NCI-H1092 treated with DMSO at 0.1 percent for 48 hours (cell line): Measurements from ENCODE around the gene DAB2.

Experiments used
- DNase-seq: peaks from one replicate; lab custom pipeline; 2025; lab: John Stamatoyannopoulos, UW

DAB2 gene

GRCh38 chr5:39447968-39448367 lies 23.2 kb upstream of the DAB2 start:
- no peak for DNase-seq

GRCh38 chr5:39447059-39447458 lies 22.3 kb upstream of the DAB2 start:
- DNase-seq = no peak

- no peak for DNase-seq
Observed at GRCh38 chr5:39446231-39446630, 21.5 kb upstream of the DAB2 start.

- no peak for DNase-seq
Observed at GRCh38 chr5:39443911-39444310, 19.1 kb upstream of the DAB2 start.

- DNase-seq = no peak
Observed at GRCh38 chr5:39442991-39443390, 18.2 kb upstream of the DAB2 start.

GRCh38 chr5:39441838-39442237 lies 17.1 kb upstream of the DAB2 start:
- DNase-seq = no peak

- DNase-seq = no peak
Observed at GRCh38 chr5:39440958-39441624, 16.3 kb upstream of the DAB2 start.

- no peak for DNase-seq
Observed at GRCh38 chr5:39440192-39440957, 15.6 kb upstream of the DAB2 start.

- DNase-seq = no peak
Observed at GRCh38 chr5:39439582-39440162, 14.9 kb upstream of the DAB2 start.

GRCh38 chr5:39437467-39437866 lies 12.7 kb upstream of the DAB2 start:
- no peak for DNase-seq

- no peak for DNase-seq
Observed at GRCh38 chr5:39433848-39434247, 9.1 kb upstream of the DAB2 start.

- no peak for DNase-seq
Observed at GRCh38 chr5:39432696-39433530, 8.1 kb upstream of the DAB2 start.

- DNase-seq = no peak
Observed at GRCh38 chr5:39430461-39430860, 5.7 kb upstream of the DAB2 start.

- DNase-seq = no peak
Observed at GRCh38 chr5:39428640-39429039, 3.9 kb upstream of the DAB2 start.

- DNase-seq = no peak
Observed at GRCh38 chr5:39427633-39428032, 2.9 kb upstream of the DAB2 start.

GRCh38 chr5:39427229-39427628 lies 2.4 kb upstream of the DAB2 start:
- DNase-seq = no peak

- DNase-seq = no peak
Observed at GRCh38 chr5:39426746-39427105, 1.9 kb upstream of the DAB2 start.

- no peak for DNase-seq
Observed at GRCh38 chr5:39426051-39426745, 1.4 kb upstream of the DAB2 start.

GRCh38 chr5:39423331-39423751 lies 1.4 kb downstream of the DAB2 start:
- DNase-seq = no peak

- DNase-seq = no peak
Observed at GRCh38 chr5:39422728-39423285, 2.0 kb downstream of the DAB2 start.

- no peak for DNase-seq
Observed at GRCh38 chr5:39422036-39422606, 2.7 kb downstream of the DAB2 start.
